HG02973 (cell line): Measurements from ENCODE around the gene NDUFB11.
A peak's percentile ranks its signal among the peaks of the same experiment; 100 is the strongest.

Experiments used
- ATAC-seq: cut with Tn5 transposase; IDR thresholded peaks from one replicate; pipeline ENCODE4 v1.9.1; 2021; ENCODE audit warnings: moderate library complexity; ENCODE audit not compliant: unreplicated experiment

Gene NDUFB11

GRCh38 chrX:47144626-47145394, at the start of gene NDUFB11, which contains the start of gene RBM10:
Gene NDUFB11 (minus strand): TSS chrX:47144702. CDS start chrX:47144679, 23 bp downstream.
Gene RBM10 (plus strand): TSS chrX:47145221. CDS start chrX:47147482, 2,261 bp downstream.
- ATAC-seq = peak; percentile 88

- ATAC-seq = peak; percentile 67
These were observed 49.1 kb upstream of the NDUFB11 start, which contains the start of gene UBA1 for GRCh38 chrX:47193475-47194193. Gene UBA1 (plus strand): TSS chrX:47193829. CDS start chrX:47198803, 4,974 bp downstream.

GRCh38 chrX:47191806-47192401, 47.4 kb upstream of the NDUFB11 start:
- ATAC-seq = no peak

- ATAC-seq = no peak
These were observed 46.8 kb upstream of the NDUFB11 start for GRCh38 chrX:47191331-47191730.

- ATAC-seq = peak; percentile 50
These were observed 46.2 kb upstream of the NDUFB11 start for GRCh38 chrX:47190445-47191269.

- no peak for ATAC-seq
These were observed 45.4 kb upstream of the NDUFB11 start for GRCh38 chrX:47189906-47190305.

- ATAC-seq = no peak
These were observed 42.7 kb upstream of the NDUFB11 start for GRCh38 chrX:47187106-47187677.

GRCh38 chrX:47186096-47186740, 41.7 kb upstream of the NDUFB11 start:
- ATAC-seq = no peak

GRCh38 chrX:47185241-47185640, 40.7 kb upstream of the NDUFB11 start:
- no peak for ATAC-seq

GRCh38 chrX:47184486-47184885, 40.0 kb upstream of the NDUFB11 start:
- ATAC-seq = no peak

GRCh38 chrX:47182106-47182700, 37.7 kb upstream of the NDUFB11 start:
- ATAC-seq = no peak

- no peak for ATAC-seq
These were observed 36.8 kb upstream of the NDUFB11 start for GRCh38 chrX:47181301-47181700.

- ATAC-seq = no peak
These were observed 35.8 kb upstream of the NDUFB11 start for GRCh38 chrX:47180346-47180745.

GRCh38 chrX:47179928-47180255, 35.4 kb upstream of the NDUFB11 start:
- ATAC-seq = no peak

GRCh38 chrX:47179221-47179927, 34.9 kb upstream of the NDUFB11 start:
- no peak for ATAC-seq

GRCh38 chrX:47178337-47178736, 33.8 kb upstream of the NDUFB11 start:
- ATAC-seq = no peak

GRCh38 chrX:47177079-47177478, 32.6 kb upstream of the NDUFB11 start:
- ATAC-seq = no peak

- no peak for ATAC-seq
These were observed 31.7 kb upstream of the NDUFB11 start for GRCh38 chrX:47176101-47176740.

- ATAC-seq = no peak
These were observed 31.1 kb upstream of the NDUFB11 start for GRCh38 chrX:47175588-47175980.
